ENCODE measurements around the gene PTPN13.
A peak's percentile ranks its signal among the peaks of the same experiment; 100 is the strongest.

Gene PTPN13

DNA sequence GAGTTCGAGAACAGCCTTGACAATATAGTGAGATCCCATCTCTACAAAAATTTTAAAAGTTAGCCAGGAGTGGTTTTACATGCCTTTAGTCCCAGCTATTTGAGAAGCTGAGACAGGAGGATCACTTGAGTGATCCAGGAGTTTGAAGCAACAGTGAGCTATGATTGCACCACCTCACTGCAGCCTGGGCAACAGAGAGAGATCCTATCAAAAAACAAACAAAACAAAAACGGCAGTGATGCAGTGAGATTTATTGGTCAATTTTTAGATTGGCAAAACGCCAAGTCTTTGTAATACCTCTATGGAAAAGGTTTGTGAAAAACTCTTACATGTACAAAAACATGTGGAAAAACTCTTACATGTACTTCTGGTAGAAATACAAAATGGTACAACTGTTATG, 91.3 kb downstream of the PTPN13 start:
- TF ChIP-seq MAX (IDR thresholded peaks at IDR 0.05; ENCODE audit: low read depth, low read length): no peak
- DNase-seq (ENCODE audit: low read depth): no peak
- H3K4me3 ChIP-seq (ENCODE audit: low read depth, low read length): no peak overlapping the region

- no peak for DNase-seq (ENCODE audit: low read depth)
- no peak overlapping the region for H3K4me3 ChIP-seq (ENCODE audit: low read depth, low read length)
- TF ChIP-seq POLR2A (IDR thresholded peaks at IDR 0.05; ENCODE audit: extremely low read depth, insufficient read length) (no peak), MYC (IDR thresholded peaks at IDR 0.05; ENCODE audit: low read depth, low read length) (no peak), CTCF (IDR thresholded peaks at IDR 0.05; ENCODE audit: low read depth, low read length) (no peak), MAX (IDR thresholded peaks at IDR 0.05; ENCODE audit: low read depth, low read length) (no peak)
Observed at GRCh38 chr4:86686741-86687140, 92.6 kb downstream of the PTPN13 start.

DNA sequence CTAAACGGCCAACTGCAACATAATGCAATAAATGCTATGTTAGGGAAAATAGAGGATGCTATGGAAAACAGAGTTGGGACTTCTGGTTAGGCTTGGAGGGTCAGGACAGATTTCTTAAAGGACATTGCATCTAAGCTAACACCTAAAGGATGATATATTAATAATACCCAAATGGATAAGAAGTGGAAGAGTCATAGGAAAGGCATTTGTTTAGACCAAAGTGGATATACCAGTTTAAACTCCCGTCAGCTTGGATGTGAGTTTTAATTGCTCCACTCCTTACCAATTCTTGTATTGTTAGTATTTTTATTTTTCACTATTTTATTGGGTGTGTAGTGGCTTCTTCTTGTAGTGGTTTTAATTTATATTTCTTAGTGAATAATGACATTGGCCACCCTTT, 93.9 kb downstream of the PTPN13 start:
- TF ChIP-seq CTCF (IDR thresholded peaks at IDR 0.05; ENCODE audit: low read depth, low read length) (no peak), MAX (IDR thresholded peaks at IDR 0.05; ENCODE audit: low read depth, low read length) (no peak), POLR2A (IDR thresholded peaks at IDR 0.05; ENCODE audit: extremely low read depth, insufficient read length) (no peak), MYC (IDR thresholded peaks at IDR 0.05; ENCODE audit: low read depth, low read length) (no peak)
- no peak overlapping the region for H3K4me3 ChIP-seq (ENCODE audit: low read depth, low read length)
- no peak for DNase-seq (ENCODE audit: low read depth)

- no peak overlapping the region for H3K4me3 ChIP-seq (ENCODE audit: low read depth, low read length)
- no peak for DNase-seq (ENCODE audit: low read depth)
- no peak for TF ChIP-seq CTCF (IDR thresholded peaks at IDR 0.05; ENCODE audit: low read depth, low read length)
- no peak for TF ChIP-seq MAX (IDR thresholded peaks at IDR 0.05; ENCODE audit: low read depth, low read length)
- TF ChIP-seq MYC (IDR thresholded peaks at IDR 0.05; ENCODE audit: low read depth, low read length): no peak
- no peak for TF ChIP-seq POLR2A (IDR thresholded peaks at IDR 0.05; ENCODE audit: extremely low read depth, insufficient read length)
Observed at GRCh38 chr4:86704601-86705000, 110.5 kb downstream of the PTPN13 start.

DNA sequence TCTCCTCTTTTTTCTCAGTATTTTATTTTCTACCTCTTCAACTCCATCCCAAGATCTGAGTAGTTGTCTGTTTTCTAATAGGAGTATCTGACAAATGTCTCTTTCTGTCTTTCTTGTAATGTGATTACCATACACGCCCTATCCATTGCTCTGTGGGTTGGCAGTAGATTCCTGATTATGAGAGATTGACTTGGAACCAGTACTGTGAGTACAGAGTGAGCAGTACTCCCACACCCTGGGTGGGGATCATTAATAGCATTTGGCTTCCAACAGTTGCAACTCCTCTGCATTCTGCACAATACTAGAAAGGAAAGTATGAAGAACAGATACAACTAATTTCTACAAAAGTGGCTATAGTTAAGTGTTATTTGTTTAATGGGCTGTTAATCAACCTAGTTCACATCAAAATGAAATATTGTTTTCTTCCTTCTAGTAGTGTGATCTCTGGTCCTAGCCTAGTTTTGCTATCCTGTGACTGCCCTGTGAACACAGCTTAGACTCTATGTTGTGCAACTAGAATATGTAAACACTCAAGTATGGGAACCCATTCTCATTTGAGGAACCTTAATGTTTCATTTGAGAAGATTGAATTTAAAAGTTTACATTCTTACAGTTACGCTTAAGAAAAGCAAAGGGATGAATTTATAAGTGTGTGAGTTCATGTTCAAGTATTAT, 112.9 kb downstream of the PTPN13 start:
- H3K4me3 ChIP-seq (ENCODE audit: low read depth, low read length): no peak overlapping the region
- TF ChIP-seq CTCF (IDR thresholded peaks at IDR 0.05; ENCODE audit: low read depth, low read length) (no peak), MAX (IDR thresholded peaks at IDR 0.05; ENCODE audit: low read depth, low read length) (no peak), POLR2A (IDR thresholded peaks at IDR 0.05; ENCODE audit: extremely low read depth, insufficient read length) (no peak), MYC (IDR thresholded peaks at IDR 0.05; ENCODE audit: low read depth, low read length) (no peak)
- peak; percentile 2 for DNase-seq (ENCODE audit: low read depth)

GRCh38 chr4:86717651-86718050, 123.5 kb downstream of the PTPN13 start:
- H3K4me3 ChIP-seq (ENCODE audit: low read depth, low read length): no peak overlapping the region
- TF ChIP-seq MYC (IDR thresholded peaks at IDR 0.05; ENCODE audit: low read depth, low read length) (no peak), MAX (IDR thresholded peaks at IDR 0.05; ENCODE audit: low read depth, low read length) (no peak), POLR2A (IDR thresholded peaks at IDR 0.05; ENCODE audit: extremely low read depth, insufficient read length) (no peak), CTCF (IDR thresholded peaks at IDR 0.05; ENCODE audit: low read depth, low read length) (no peak)
- DNase-seq (ENCODE audit: low read depth): no peak

Measured in NB4 (cell line).